Duodenal mucosa (tissue), 2 donors: ENCODE measurements around the gene AMBN.
"Not testable (repeated sequence)": the region's sequence is repeated elsewhere in the genome, so short reads cannot be mapped to it uniquely, and the experiment has no call there.

ENCODE experiments used
- H3K27ac ChIP-seq: one replicate; pipeline ENCODE4 v1.7.0; 2013; ENCODE audit warnings: low read depth, low read length
- H3K27me3 ChIP-seq, 2 donors: one replicate each; pipeline ENCODE4 v1.7.0; 2013; ENCODE audit warnings: low read length in 2 of 2, control low read depth in 1 of 2; ENCODE audit not compliant: insufficient read depth in 2 of 2, control insufficient read depth in 1 of 2
- H3K36me3 ChIP-seq, 2 donors: one replicate each; pipeline ENCODE4 v1.7.0; 2013; ENCODE audit warnings: low read length in 2 of 2, control low read depth in 1 of 2; ENCODE audit not compliant: insufficient read depth in 2 of 2, control insufficient read depth in 1 of 2
- H3K4me1 ChIP-seq, 2 donors: one replicate each; pipeline ENCODE4 v1.7.0; 2013; ENCODE audit warnings: low read length in 2 of 2, control low read depth in 1 of 2; ENCODE audit not compliant: insufficient read depth in 2 of 2, control insufficient read depth in 1 of 2
- H3K4me3 ChIP-seq, 2 donors: one replicate each; pipeline ENCODE4 v1.7.0; 2013; ENCODE audit warnings: low read length in 2 of 2, low read depth in 1 of 2
- H3K9ac ChIP-seq, 2 donors: one replicate each; pipeline ENCODE4 v1.7.0; 2013; ENCODE audit warnings: low read length in 2 of 2, low read depth in 1 of 2
- H3K9me3 ChIP-seq, 2 donors: one replicate each; pipeline ENCODE4 v1.7.0; 2013; ENCODE audit warnings: low read length in 2 of 2, control low read depth in 1 of 2; ENCODE audit not compliant: control insufficient read depth in 1 of 2

Gene AMBN

DNA sequence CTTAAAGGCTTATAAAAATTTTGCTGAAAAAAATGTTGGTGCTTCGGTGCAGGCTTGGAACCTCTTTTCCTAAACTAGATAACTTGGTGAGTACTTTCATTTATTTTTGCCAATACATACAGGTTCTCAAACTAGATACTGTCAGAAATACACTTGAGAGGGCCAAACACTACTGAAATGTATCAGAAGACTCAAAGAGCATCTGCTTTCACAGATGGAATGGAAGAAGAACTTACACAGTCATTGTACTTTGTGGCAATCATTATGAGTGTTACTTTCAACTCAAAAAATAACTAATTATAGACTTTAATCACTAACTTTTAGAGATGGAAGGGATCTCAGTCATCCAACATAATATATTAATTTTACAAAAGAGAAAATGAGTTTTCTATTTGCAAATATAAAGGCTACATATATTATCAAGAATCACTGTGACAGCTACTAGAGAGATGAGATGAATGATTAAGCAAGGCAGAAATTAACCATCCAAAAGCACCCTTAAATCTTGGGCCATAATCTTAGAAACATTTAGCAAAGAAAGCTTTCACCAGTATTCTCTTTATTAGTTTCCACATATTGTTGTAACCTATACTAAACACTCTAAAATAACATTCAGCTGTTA, 37.5 kb downstream of the AMBN start:
- H3K4me1 ChIP-seq = no peaks in the 10 kb centered on the region
- no peaks in the 10 kb centered on the region for H3K36me3 ChIP-seq
- H3K27ac ChIP-seq = no peak overlapping the region
- H3K4me3 ChIP-seq = no peak overlapping the region
- H3K9ac ChIP-seq = no peak overlapping the region
- no peaks in the 10 kb centered on the region for H3K27me3 ChIP-seq
- no peaks in the 10 kb centered on the region for H3K9me3 ChIP-seq

DNA sequence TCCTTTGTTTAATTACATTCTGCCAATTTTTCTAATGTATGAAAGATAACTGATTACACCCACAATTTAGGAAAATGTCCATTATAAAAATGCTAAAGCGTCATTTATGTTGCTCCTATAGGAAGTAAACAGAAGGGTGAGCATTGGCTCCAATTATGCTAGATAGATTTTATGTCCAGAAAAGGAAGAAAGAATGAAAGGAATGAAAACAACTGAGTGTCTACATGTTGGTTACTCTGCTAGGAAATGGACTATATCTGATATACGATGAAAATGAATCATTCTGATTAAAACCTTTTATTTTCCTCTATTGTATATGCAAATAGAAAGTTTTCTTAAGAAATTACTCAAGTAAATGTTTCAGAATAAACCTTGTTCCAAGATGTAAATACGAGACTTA, 38.1 kb downstream of the AMBN start:
- H3K4me1 ChIP-seq = no peaks in the 10 kb centered on the region
- no peak overlapping the region for H3K27ac ChIP-seq
- H3K9me3 ChIP-seq = no peaks in the 10 kb centered on the region
- H3K27me3 ChIP-seq = no peaks in the 10 kb centered on the region
- H3K36me3 ChIP-seq = no peaks in the 10 kb centered on the region
- H3K4me3 ChIP-seq = no peak overlapping the region
- H3K9ac ChIP-seq = no peak overlapping the region

DNA sequence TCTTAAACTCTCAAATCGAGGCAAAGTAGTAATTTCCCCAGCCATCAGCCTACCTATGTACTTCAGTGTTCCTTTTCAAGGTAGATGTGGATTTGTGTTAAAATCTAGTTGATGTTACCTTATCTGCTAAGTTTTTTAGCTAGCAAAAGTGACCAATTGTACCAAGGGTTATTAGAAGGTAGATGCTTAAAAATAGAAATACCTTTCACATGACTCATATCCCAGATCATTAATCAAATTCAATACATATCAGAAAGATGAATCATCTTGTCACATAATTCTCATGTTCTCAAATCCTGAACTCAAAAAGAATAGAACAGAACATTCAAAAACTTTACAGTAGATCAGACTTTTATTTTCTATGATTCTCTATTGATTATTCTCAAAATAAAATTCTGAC, 40.0 kb downstream of the AMBN start:
- Histone ChIP-seq H3K9ac (no peak overlapping the region), H3K9me3 (no peaks in the 10 kb centered on the region), H3K27me3 (no peaks in the 10 kb centered on the region), H3K4me1 (no peaks in the 10 kb centered on the region), H3K4me3 (no peak overlapping the region), H3K36me3 (no peaks in the 10 kb centered on the region), H3K27ac (no peak overlapping the region)

DNA sequence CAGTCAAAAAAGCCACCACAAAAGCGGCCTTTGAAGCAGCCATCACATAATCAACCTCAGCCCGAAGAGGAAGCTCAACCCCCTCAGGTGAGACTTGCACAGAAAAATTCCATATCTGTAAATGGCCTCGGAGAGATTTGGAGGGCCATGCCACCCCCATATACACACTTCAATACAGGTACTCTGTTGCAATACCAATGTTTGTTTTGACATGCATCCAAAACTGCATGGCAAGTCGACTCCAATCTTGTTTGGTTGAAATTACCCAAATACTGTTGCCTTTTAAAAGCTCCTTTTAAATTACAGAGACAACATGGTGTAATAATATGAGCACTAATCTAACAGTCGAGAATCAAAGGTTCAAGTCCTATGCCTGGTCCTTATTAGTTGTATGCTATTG, 42.4 kb downstream of the AMBN start:
- Histone ChIP-seq H3K4me1 (no peaks in the 10 kb centered on the region), H3K27ac (no peak overlapping the region), H3K9me3 (no peaks in the 10 kb centered on the region), H3K27me3 (no peaks in the 10 kb centered on the region), H3K9ac (no peak overlapping the region), H3K36me3 (no peaks in the 10 kb centered on the region), H3K4me3 (no peak overlapping the region)

DNA sequence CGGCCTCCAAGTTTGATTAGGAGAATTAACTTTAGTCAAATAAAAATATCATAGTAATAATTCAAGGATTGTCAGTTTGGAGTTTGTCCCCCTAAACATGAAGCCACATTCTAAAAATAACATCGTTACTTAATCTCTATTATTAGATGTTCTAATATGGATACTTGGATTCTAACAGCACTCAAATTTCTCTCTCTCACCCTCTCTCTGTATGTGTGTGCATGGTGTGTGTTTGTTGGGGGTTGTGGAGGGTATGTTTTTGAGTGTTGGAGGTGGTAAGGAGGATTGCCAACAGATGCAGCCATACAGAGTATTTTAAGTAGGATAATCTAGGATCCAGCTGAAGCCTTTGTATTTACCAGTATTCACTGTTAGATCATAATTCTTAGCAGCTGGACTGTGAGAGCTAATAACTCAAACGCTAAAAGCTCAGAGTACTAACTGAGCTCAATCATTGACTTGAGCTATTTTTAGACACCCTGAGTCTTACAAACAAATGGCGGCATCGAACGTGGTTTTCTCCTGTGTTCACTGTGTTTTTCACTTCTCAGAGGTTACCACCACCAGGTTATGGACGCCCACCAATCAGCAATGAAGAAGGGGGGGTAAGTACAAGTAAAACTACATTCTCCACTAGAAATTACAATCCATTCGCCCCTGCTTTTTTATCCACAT, 45.3 kb downstream of the AMBN start:
- no peaks in the 10 kb centered on the region for H3K36me3 ChIP-seq
- no peaks in the 10 kb centered on the region for H3K9me3 ChIP-seq
- H3K4me3 ChIP-seq = no peak overlapping the region
- no peak overlapping the region for H3K9ac ChIP-seq
- no peak overlapping the region for H3K27ac ChIP-seq
- no peaks in the 10 kb centered on the region for H3K4me1 ChIP-seq
- no peaks in the 10 kb centered on the region for H3K27me3 ChIP-seq

DNA sequence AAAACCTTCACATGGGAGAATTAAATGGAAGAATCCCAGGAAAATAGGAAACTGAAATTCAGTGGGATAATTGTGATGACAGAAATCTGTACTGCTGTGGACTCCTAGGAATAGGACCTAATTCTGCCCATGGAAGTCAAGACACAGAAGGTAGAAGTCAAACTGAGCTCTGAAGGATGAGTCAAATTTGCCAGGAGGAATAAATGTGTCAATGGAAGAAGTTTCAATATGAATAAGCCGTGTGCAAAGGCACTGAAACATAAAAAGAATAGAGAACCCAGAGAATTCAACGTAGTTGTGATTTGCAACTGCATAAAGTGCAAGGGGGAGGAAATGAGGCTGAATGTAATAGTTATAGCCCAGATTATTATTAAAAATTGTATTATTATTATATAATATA, 48.1 kb downstream of the AMBN start:
- no peaks in the 10 kb centered on the region for H3K36me3 ChIP-seq
- no peak overlapping the region for H3K27ac ChIP-seq
- H3K4me3 ChIP-seq = no peak overlapping the region
- H3K4me1 ChIP-seq = no peaks in the 10 kb centered on the region
- H3K27me3 ChIP-seq = no peaks in the 10 kb centered on the region
- H3K9ac ChIP-seq = no peak overlapping the region
- H3K9me3 ChIP-seq = no peaks in the 10 kb centered on the region

DNA sequence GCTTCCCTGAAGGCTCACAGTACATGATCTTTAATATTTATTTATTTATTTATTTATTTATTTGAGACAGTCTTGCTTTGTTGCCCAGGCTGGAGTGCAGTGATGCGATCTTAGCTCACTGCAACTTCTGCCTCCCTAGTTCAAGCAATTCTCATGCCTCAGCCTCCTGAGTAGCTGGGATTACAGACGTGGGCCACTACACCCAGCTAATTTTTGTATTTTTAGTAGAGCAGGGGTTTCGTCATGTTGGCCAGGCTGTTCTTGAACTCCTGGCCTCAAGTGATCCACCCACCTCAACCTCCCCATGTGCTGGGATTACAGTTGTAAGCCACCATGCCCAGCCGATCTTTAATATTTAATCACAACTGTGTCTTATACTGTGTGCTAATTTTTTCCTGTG, 58.7 kb downstream of the AMBN start:
- H3K4me3 ChIP-seq, H3K27ac ChIP-seq, H3K9me3 ChIP-seq, H3K27me3 ChIP-seq, H3K9ac ChIP-seq, H3K36me3 ChIP-seq, H3K4me1 ChIP-seq: not testable (repeated sequence)

DNA sequence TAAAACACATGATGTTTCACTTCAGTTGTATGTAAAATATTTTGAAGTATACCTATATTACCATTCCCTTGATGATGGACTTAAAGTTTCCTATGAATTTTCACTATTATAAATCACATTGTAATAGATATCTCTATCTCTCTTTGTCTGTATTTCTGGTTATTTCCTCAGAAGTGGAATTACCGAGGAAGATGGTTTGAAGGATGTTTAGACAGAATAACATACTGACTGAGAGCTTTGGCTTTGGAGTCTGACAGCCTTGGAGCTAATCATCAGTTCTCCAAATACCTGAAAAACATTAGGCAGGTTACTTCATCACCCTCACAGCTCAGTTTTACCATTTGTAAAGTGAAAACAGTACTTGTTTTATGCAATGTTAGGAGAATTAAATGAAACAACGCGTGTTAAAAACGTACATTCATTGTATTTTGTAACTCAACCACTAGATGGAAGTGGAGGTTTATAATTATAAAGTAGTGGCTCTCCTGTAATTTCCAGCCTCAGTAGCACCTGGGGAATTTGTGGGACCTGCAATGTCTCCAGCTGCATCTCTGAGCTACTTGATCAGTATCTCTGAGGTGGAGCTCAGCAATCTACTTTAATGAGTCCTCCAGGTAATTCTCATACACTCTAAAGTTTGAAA, 59.9 kb downstream of the AMBN start:
- H3K4me1 ChIP-seq = peaks cover 4 to 8% of the 10 kb centered on the region in 2 donors
- H3K9ac ChIP-seq = no peak overlapping the region
- H3K36me3 ChIP-seq = no peaks in the 10 kb centered on the region
- H3K9me3 ChIP-seq = no peaks in the 10 kb centered on the region
- H3K27ac ChIP-seq = no peak overlapping the region
- no peaks in the 10 kb centered on the region for H3K27me3 ChIP-seq
- H3K4me3 ChIP-seq = no peak overlapping the region

DNA sequence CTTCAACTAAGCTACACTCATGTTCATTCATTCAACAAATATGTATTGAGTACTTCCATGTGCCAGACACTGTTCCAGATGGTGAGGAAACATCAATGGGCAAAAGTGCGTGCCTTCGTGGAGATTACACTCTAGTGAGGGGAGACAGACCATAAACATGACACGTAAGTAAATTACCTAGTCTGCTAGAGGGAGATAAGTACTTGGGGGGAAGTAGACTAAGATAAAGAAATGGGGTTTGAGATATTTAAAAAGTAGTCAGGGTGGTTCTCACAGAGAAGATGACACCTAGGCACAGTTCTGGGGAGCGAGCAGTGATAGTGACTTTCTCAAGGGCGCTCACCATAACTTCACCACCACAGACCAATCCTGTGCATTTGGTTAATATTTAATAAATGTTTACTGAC, 62.6 kb downstream of the AMBN start:
- no peaks in the 10 kb centered on the region for H3K36me3 ChIP-seq
- H3K27ac ChIP-seq = no peak overlapping the region
- no peaks in the 10 kb centered on the region for H3K27me3 ChIP-seq
- H3K9ac ChIP-seq = no peak overlapping the region
- no peaks in the 10 kb centered on the region for H3K9me3 ChIP-seq
- peaks cover 4 to 8% of the 10 kb centered on the region in 2 donors for H3K4me1 ChIP-seq
- H3K4me3 ChIP-seq = no peak overlapping the region
